KMS-11 (cell line): ENCODE results near the gene EOLA2.
A peak's percentile ranks its signal among the peaks of the same experiment; 100 is the strongest.
"Not testable (repeated sequence)": the region's sequence is repeated elsewhere in the genome, so short reads cannot be mapped to it uniquely, and the experiment has no call there.

ENCODE experiments used
- H2AFZ ChIP-seq: fragments of 200-600 bp; sonication (generic); 2 replicates; pipeline ENCODE4 v1.6.1; 2016; ENCODE audit warnings: antibody characterized with exemption, mixed run types, low read depth
- H3K27ac ChIP-seq: fragments of 200-600 bp; sonication (generic); 2 replicates; pipeline ENCODE4 v1.6.1; 2016; ENCODE audit warnings: mild to moderate bottlenecking, mixed run types
- H3K27me3 ChIP-seq: fragments of 200-600 bp; sonication (generic); 2 replicates; pipeline ENCODE4 v1.6.1; 2017; ENCODE audit warnings: mild to moderate bottlenecking, low read depth, mixed run types, moderate library complexity; ENCODE audit not compliant: insufficient read depth
- H3K36me3 ChIP-seq: fragments of 200-600 bp; sonication (generic); 2 replicates; pipeline ENCODE4 v1.6.1; 2017; ENCODE audit warnings: mild to moderate bottlenecking, mixed run types; ENCODE audit not compliant: insufficient read depth
- H3K4me1 ChIP-seq: fragments of 200-600 bp; sonication (generic); 2 replicates; pipeline ENCODE4 v1.6.1; 2016; ENCODE audit warnings: mild to moderate bottlenecking, low read depth, mixed run types; ENCODE audit not compliant: poor library complexity, severe bottlenecking
- H3K4me2 ChIP-seq: fragments of 200-600 bp; sonication (generic); 2 replicates; pipeline ENCODE4 v1.7.0; 2016; ENCODE audit warnings: mild to moderate bottlenecking, mixed run types
- H3K4me3 ChIP-seq: fragments of 200-600 bp; sonication (generic); IDR thresholded peaks from 2 replicates; pipeline ENCODE4 v1.6.1; 2017; ENCODE audit warnings: low read depth, low read length, mixed read lengths; ENCODE audit not compliant: insufficient read depth
- H3K79me2 ChIP-seq: fragments of 200-600 bp; sonication (generic); 2 replicates; pipeline ENCODE4 v1.6.1; 2016; ENCODE audit warnings: low read depth, mixed run types; ENCODE audit not compliant: insufficient read depth
- H3K9ac ChIP-seq: fragments of 200-600 bp; sonication (generic); 2 replicates; pipeline ENCODE4 v1.6.1; 2016; ENCODE audit warnings: mild to moderate bottlenecking, mixed run types
- H4K20me1 ChIP-seq: fragments of 200-600 bp; sonication (generic); 2 replicates; pipeline ENCODE4 v1.6.1; 2016; ENCODE audit warnings: mild to moderate bottlenecking, mixed run types; ENCODE audit not compliant: insufficient read depth
- TF ChIP-seq, protein P1 (sequence below): fragments of 200-600 bp; sonication (generic); conservative IDR thresholded peaks from 2 replicates; pipeline ENCODE4 v1.6.1; 2017; ENCODE audit warnings: low read depth, mild to moderate bottlenecking, antibody characterized with exemption, low read length, moderate library complexity, mixed read lengths

Gene EOLA2

DNA sequence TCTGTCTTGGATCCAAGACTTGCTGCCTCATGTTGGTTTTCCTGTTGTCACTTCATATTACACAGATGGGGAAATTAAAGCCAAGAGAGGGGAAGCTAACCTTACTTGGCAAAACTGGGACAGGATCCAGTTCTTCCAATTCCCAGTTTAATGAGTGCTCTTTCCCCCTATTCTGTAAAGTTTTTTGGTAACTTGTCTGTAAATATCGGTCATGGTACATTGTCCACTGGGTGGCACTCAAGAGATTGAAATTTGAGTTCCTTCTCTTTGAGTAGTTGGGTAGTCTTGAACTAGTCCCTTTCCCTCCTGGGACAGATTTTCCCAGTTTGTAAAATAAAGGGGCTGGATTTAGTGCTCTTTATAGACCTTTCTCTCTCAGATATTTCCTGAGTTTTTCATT is 12.4 kb upstream of the EOLA2 start:
- Histone ChIP-seq H3K27me3 (no peaks in the 10 kb centered on the region), H4K20me1 (no peaks in the 10 kb centered on the region), H3K4me1 (no peaks in the 10 kb centered on the region), H3K79me2 (no peaks in the 10 kb centered on the region), H3K36me3 (no peaks in the 10 kb centered on the region), H2AFZ (no peak overlapping the region), H3K27ac (no peak overlapping the region), H3K4me2 (no peak overlapping the region), H3K4me3 (no peak overlapping the region), H3K9ac (no peak overlapping the region)
- TF ChIP-seq, protein P1, sequence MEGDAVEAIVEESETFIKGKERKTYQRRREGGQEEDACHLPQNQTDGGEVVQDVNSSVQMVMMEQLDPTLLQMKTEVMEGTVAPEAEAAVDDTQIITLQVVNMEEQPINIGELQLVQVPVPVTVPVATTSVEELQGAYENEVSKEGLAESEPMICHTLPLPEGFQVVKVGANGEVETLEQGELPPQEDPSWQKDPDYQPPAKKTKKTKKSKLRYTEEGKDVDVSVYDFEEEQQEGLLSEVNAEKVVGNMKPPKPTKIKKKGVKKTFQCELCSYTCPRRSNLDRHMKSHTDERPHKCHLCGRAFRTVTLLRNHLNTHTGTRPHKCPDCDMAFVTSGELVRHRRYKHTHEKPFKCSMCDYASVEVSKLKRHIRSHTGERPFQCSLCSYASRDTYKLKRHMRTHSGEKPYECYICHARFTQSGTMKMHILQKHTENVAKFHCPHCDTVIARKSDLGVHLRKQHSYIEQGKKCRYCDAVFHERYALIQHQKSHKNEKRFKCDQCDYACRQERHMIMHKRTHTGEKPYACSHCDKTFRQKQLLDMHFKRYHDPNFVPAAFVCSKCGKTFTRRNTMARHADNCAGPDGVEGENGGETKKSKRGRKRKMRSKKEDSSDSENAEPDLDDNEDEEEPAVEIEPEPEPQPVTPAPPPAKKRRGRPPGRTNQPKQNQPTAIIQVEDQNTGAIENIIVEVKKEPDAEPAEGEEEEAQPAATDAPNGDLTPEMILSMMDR = peak; percentile 58; the same call in 1 of the 2 replicates

DNA sequence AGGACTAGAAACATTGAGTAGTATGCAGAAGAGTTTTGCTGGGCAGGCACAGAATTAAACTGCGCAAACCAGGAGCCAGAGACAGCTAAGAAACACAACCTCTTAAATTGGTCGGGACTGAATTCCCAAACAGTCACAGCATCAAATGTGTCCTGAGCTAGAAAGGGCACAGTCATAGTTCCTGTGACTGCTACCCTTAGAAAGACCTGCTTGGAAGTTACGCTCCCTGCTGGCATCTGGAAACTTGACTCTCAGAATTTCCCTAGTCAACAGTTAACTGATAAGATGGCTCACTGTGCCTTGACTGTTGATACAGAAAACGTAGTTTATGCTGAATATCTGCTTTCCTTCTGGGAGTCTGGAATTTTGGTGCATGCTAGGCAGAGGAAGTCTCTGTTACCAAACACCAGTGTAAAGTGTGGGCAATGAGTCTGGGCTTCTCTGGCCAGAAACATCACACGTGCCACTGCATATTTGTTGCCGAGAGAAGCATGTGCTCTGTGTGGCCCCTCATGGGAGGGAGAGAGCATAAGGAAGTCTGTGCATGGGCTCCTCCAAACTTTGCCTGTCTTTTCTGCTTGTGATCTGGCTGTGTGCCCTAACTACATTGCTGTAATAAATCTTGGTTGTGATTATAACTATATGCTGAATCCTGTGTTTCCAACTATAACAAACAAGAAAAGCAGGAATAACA is 11.6 kb upstream of the EOLA2 start:
- Histone ChIP-seq H3K4me3 (no peak overlapping the region), H3K9ac (no peak overlapping the region), H3K79me2 (no peaks in the 10 kb centered on the region), H3K4me1 (no peaks in the 10 kb centered on the region), H4K20me1 (no peaks in the 10 kb centered on the region), H2AFZ (no peak overlapping the region), H3K36me3 (no peaks in the 10 kb centered on the region), H3K27ac (no peak overlapping the region), H3K4me2 (no peak overlapping the region), H3K27me3 (no peaks in the 10 kb centered on the region)
- TF ChIP-seq, protein P1 = no peak

DNA sequence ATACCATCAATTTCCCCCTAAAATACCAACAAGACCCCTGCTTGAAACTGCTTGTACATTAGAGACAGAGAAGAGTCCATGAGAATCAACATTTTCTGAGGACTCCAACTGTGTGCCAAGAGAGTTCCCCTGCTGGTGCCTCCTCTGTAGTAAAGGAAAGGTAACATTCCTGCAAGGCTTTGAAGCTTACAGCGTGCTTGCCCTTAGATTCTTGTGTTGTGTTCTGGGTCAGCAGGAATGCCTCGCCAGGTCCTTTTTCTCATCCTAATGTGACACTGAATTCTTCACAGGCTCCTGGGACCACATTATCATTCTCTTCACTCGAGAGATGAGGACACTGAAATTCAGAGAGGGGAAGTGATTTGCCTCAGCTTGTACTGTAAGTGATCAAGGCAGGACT is 9.7 kb upstream of the EOLA2 start:
- no peak overlapping the region for H2AFZ ChIP-seq
- H3K9ac ChIP-seq = no peak overlapping the region
- no peaks in the 10 kb centered on the region for H3K36me3 ChIP-seq
- H3K4me2 ChIP-seq = no peak overlapping the region
- no peaks in the 10 kb centered on the region for H3K79me2 ChIP-seq
- no peak overlapping the region for H3K4me3 ChIP-seq
- TF ChIP-seq, protein P1 = no peak
- H3K27me3 ChIP-seq = no peaks in the 10 kb centered on the region
- no peaks in the 10 kb centered on the region for H3K4me1 ChIP-seq
- H4K20me1 ChIP-seq = no peaks in the 10 kb centered on the region
- H3K27ac ChIP-seq = no peak overlapping the region

DNA sequence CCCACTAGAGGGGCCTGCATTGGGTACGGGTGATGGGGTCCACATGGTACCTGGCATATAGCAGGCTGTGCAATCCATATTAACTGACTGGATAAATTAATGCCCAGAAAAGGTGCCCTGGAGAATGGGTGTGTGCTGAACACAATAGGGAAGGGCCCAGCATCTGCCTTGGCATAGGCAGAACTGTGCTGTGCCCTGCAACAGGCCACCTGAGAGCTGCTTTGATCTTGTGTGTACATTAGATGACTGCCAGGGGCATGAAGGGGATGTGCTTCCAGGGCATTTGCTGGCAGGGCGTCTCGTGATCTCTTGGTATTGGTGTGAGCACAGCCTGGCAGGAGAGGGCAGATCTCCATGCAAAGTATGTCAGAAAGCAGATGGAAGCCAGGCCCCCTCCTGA is 8.6 kb upstream of the EOLA2 start:
- not testable (repeated sequence) for H3K79me2 ChIP-seq, H3K4me1 ChIP-seq, H3K27ac ChIP-seq, H3K4me2 ChIP-seq, H3K9ac ChIP-seq, H3K36me3 ChIP-seq, H2AFZ ChIP-seq, H4K20me1 ChIP-seq, H3K4me3 ChIP-seq, H3K27me3 ChIP-seq

DNA sequence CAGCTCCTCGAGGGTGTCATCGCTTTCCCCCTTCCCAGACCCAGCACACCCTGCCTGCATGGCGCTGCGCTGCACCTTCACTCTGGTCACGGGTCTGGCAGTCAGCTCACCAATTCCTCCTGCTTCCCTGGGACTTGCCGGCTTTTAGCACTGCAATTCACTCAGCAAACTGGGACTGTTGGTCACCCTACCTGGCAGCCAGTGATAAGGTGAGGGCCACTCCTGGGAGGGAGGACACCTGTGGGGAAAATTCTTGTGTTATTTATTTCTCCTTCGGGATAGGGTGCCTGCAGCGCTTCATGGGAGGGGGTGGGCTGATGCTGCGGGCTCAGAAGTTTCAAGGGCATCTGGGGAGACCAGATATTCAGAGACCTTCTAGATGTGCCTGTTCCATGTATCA is 7.5 kb upstream of the EOLA2 start:
- H3K27me3 ChIP-seq, H3K4me1 ChIP-seq, H3K9ac ChIP-seq, H2AFZ ChIP-seq, H3K79me2 ChIP-seq, H3K4me3 ChIP-seq, H4K20me1 ChIP-seq, H3K27ac ChIP-seq, H3K4me2 ChIP-seq, H3K36me3 ChIP-seq: not testable (repeated sequence)

DNA sequence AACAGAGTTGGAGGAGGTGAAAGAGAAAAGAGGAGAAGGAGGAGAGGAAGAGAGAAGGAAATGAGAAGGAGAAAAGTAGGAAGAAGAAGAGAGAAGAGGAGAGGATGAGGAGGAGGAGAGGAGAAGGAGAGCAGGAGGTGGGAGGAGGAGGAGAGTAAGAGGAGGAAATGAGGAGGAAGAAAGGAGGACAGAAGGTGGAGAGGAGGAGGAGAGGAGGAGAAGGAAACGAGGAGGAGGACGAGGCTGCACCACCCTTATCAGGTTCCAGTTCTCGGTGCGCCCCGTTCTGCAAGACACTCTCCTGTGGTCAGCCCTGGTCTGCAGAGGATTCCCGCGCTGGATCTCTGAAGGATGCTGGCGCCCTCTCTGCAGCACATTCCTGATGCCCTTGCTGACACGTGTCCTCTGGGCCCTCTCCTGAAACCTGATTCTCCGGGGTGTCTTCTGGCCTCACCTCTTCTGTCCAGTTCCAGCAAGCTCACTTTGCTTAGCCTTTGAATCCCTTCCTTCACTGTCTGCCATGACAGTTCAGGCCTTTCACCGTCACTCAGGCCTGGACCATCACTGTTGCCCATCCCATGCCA is 6.9 kb upstream of the EOLA2 start:
- not testable (repeated sequence) for H4K20me1 ChIP-seq, H3K4me2 ChIP-seq, H3K4me1 ChIP-seq, H3K27me3 ChIP-seq, H3K9ac ChIP-seq, H3K36me3 ChIP-seq, H3K79me2 ChIP-seq, H3K27ac ChIP-seq, H3K4me3 ChIP-seq, H2AFZ ChIP-seq
